ENCODE measurements around the gene TWF2. TPM values are rescaled to one million over a fixed set of nuclear protein-coding genes. Genes with fewer than 3 reads are reported as not detected.

The TWF2 gene
- total and polyA plus RNA-seq, 2 of the 13 experiments (the other 11 are each of a cell fraction or from before 2014, with no cell fraction given) = 45.5 to 108 TPM

DNA sequence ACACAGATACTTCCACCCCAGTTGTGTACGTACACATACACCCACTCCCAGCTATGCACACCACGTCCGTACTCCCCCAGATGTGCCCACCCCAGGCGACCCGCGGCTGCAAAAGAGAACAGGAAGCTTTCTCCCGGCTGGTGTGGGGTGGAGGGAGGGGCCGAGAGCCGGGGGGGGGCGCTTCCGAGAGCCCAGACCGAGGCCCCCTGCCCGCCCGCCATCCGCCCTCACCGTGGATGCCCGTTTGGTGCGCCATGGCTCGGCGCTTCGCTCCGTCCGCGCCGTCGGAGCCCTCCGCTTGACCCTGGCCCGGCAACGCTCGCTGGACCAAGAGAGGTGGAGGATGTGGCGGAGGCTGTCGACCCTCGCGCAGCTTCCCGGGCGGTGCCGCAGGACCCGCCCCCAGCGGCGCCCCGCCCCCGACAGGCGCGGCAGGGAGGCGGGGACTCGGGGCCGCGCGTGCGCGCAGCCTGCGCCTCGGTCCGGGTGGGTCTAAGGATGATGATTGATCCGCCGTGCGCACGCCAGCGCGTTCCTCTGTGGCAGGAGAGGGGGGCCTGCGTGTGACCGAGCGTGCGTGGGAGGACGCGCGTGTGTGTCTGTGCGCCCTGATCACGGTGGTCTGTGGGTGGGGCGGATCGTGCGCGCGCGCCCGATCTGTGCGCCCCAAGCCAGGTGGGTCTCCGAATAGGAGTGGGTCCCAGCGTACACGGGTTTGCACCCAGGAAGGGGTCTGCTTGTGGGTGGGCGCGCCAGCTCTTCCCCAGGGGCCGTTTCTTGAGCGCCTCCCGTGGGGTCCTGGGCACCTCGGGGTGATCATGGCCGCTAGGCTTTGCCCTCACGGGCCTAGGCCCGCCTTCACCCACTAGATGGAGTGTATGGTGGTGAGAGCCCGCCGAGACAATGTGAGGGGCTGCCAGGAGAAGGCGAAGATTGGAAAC, at the start of gene TWF2 (continued):
- TF ChIP-seq, protein P1, sequence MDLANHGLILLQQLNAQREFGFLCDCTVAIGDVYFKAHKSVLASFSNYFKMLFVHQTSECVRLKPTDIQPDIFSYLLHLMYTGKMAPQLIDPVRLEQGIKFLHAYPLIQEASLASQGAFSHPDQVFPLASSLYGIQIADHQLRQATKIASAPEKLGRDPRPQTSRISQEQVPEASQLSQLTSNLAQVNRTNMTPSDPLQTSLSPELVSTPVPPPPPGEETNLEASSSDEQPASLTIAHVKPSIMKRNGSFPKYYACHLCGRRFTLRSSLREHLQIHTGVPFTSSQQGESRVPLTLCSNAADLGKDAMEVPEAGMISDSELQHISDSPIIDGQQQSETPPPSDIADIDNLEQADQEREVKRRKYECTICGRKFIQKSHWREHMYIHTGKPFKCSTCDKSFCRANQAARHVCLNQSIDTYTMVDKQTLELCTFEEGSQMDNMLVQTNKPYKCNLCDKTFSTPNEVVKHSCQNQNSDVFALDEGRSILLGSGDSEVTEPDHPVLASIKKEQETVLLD (CRISPR knock-in tag; IDR thresholded peaks at IDR 0.05; ENCODE audit: low read depth) = 0 out of 2 replicates have a peak, but pooled peaks have one; percentile 6
- no peak for TF ChIP-seq ZNF10 (CRISPR knock-in tag; IDR thresholded peaks at IDR 0.05; ENCODE audit: borderline replicate concordance, low read depth)
- TF ChIP-seq, protein P2, sequence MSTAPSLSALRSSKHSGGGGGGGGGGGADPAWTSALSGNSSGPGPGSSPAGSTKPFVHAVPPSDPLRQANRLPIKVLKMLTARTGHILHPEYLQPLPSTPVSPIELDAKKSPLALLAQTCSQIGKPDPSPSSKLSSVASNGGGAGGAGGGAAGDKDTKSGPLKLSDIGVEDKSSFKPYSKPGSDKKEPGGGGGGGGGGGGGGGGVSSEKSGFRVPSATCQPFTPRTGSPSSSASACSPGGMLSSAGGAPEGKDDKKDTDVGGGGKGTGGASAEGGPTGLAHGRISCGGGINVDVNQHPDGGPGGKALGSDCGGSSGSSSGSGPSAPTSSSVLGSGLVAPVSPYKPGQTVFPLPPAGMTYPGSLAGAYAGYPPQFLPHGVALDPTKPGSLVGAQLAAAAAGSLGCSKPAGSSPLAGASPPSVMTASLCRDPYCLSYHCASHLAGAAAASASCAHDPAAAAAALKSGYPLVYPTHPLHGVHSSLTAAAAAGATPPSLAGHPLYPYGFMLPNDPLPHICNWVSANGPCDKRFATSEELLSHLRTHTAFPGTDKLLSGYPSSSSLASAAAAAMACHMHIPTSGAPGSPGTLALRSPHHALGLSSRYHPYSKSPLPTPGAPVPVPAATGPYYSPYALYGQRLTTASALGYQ (CRISPR knock-in tag; IDR thresholded peaks at IDR 0.05) = no peak; the same call in 1 of the 2 replicates
- TF ChIP-seq, protein P3, sequence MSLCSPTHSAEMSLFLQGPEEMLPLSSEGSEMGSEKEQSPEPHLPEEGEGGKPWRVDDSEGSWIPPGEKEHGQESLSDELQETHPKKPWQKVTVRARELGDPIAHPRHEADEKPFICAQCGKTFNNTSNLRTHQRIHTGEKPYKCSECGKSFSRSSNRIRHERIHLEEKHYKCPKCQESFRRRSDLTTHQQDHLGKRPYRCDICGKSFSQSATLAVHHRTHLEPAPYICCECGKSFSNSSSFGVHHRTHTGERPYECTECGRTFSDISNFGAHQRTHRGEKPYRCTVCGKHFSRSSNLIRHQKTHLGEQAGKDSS (CRISPR knock-in tag; IDR thresholded peaks at IDR 0.05; ENCODE audit: borderline replicate concordance, low read depth) = no peak
- no peak; the same call in 1 of the 2 replicates for TF ChIP-seq KLF13 (CRISPR knock-in tag; IDR thresholded peaks at IDR 0.05)
- TF ChIP-seq ZNF430 (CRISPR knock-in tag; IDR thresholded peaks at IDR 0.05) = peak; percentile 84
- peak; percentile 53 for TF ChIP-seq ZBTB38 (CRISPR knock-in tag; IDR thresholded peaks at IDR 0.05)
- TF ChIP-seq GATAD1 (CRISPR knock-in tag; IDR thresholded peaks at IDR 0.05) = peak; percentile 27; the same call in 1 of the 2 replicates
- TF ChIP-seq, protein P4, sequence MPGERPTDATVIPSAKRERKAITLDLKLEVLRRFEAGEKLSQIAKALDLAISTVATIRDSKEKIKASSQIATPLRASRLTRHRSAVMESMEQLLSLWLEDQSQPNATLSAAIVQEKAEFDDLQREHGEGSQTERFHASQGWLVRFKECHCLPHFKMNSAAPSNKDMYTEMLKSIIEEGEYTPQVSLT (CRISPR knock-in tag; IDR thresholded peaks at IDR 0.05; ENCODE audit: borderline replicate concordance, low read depth) = no peak
- peak; percentile 83 for TF ChIP-seq ZFY (CRISPR knock-in tag; IDR thresholded peaks at IDR 0.05)
- no peak for TF ChIP-seq SKI (IDR thresholded peaks at IDR 0.05; ENCODE audit: partially characterized antibody)
- no peak for TF ChIP-seq HNF4A (CRISPR knock-in tag; IDR thresholded peaks at IDR 0.05)
- TF ChIP-seq NR1H2 (CRISPR knock-in tag; IDR thresholded peaks at IDR 0.05; ENCODE audit: borderline replicate concordance, low read depth) = no peak
- no peak for TF ChIP-seq MAZ (IDR thresholded peaks at IDR 0.05; ENCODE audit: borderline replicate concordance, low read depth, low read length)
- TF ChIP-seq MAZ (CRISPR knock-in tag; IDR thresholded peaks at IDR 0.05; ENCODE audit: low read depth) = peak; percentile 66
- peak; percentile 93 for TF ChIP-seq BRD4 (CRISPR knock-in tag; IDR thresholded peaks at IDR 0.05)
- TF ChIP-seq, protein P5, sequence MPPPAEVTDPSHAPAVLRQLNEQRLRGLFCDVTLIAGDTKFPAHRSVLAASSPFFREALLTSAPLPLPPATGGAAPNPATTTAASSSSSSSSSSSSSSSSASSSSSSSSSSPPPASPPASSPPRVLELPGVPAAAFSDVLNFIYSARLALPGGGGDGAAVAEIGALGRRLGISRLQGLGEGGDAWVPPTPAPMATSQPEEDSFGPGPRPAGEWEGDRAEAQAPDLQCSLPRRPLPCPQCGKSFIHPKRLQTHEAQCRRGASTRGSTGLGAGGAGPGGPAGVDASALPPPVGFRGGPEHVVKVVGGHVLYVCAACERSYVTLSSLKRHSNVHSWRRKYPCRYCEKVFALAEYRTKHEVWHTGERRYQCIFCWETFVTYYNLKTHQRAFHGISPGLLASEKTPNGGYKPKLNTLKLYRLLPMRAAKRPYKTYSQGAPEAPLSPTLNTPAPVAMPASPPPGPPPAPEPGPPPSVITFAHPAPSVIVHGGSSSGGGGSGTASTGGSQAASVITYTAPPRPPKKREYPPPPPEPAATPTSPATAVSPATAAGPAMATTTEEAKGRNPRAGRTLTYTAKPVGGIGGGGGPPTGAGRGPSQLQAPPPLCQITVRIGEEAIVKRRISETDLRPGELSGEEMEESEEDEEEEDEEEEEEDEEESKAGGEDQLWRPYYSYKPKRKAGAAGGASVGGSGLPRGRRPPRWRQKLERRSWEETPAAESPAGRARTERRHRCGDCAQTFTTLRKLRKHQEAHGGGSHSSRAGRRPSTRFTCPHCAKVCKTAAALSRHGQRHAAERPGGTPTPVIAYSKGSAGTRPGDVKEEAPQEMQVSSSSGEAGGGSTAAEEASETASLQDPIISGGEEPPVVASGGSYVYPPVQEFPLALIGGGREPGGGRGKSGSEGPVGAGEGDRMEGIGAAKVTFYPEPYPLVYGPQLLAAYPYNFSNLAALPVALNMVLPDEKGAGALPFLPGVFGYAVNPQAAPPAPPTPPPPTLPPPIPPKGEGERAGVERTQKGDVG (CRISPR knock-in tag; IDR thresholded peaks at IDR 0.05; ENCODE audit: borderline replicate concordance) = no peak
- TF ChIP-seq, protein P6, sequence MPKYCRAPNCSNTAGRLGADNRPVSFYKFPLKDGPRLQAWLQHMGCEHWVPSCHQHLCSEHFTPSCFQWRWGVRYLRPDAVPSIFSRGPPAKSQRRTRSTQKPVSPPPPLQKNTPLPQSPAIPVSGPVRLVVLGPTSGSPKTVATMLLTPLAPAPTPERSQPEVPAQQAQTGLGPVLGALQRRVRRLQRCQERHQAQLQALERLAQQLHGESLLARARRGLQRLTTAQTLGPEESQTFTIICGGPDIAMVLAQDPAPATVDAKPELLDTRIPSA (CRISPR knock-in tag; IDR thresholded peaks at IDR 0.05; ENCODE audit: borderline replicate concordance) = peak; percentile 65; the same call in 1 of the 2 replicates
- no peak for TF ChIP-seq ZFP62 (CRISPR knock-in tag; IDR thresholded peaks at IDR 0.05)
